ENCODE measurements around the gene TMEM92.
"Not testable (repeated sequence)": the region's sequence is repeated elsewhere in the genome, so short reads cannot be mapped to it uniquely, and the experiment has no call there.

The TMEM92 gene

GRCh38 chr17:50276588-50277356 is 2.5 kb downstream of the TMEM92 start:
- DNase-seq: peak; percentile 48

GRCh38 chr17:50277357-50277754 is 3.1 kb downstream of the TMEM92 start:
- DNase-seq: peak; percentile 47

GRCh38 chr17:50278526-50279180 is 4.4 kb downstream of the TMEM92 start:
- DNase-seq: peak; percentile 48

- DNase-seq: no peak
Observed at GRCh38 chr17:50279181-50279526, 4.9 kb downstream of the TMEM92 start.

- DNase-seq: no peak
Observed at GRCh38 chr17:50279639-50280038, 5.4 kb downstream of the TMEM92 start.

- no peak for DNase-seq
Observed at GRCh38 chr17:50280068-50280467, 5.8 kb downstream of the TMEM92 start.

DNA sequence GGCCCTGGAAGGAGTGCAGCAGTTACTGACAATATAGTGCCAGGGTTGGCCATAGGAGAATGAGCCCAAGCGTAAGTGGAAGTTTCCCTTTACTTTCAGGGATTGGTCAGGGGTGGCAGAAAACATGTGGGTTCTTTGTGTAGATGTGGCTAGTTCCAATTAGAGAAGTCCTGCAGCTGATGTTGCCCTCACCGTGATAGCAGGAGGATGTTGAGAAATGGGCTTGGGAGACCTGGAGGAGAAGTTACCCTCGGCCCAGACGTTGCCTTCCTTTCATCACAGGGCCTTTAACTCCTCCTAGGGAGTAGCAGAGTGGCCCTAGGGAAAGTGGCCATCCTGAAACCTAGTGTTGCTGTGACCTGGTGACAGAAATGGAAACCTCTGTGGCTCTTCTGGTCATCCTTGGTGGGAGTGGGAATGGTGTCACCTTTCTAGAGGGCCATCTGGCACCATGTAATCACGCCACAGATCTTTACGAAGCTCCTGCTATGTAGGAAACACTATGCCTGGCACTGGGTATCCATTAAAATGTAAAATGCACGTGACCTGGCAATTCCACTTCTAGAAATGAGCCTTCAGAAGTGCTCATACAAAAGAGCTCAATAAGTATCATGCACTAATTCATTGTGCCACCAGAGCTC is 6.7 kb downstream of the TMEM92 start:
- no peak for DNase-seq

DNA sequence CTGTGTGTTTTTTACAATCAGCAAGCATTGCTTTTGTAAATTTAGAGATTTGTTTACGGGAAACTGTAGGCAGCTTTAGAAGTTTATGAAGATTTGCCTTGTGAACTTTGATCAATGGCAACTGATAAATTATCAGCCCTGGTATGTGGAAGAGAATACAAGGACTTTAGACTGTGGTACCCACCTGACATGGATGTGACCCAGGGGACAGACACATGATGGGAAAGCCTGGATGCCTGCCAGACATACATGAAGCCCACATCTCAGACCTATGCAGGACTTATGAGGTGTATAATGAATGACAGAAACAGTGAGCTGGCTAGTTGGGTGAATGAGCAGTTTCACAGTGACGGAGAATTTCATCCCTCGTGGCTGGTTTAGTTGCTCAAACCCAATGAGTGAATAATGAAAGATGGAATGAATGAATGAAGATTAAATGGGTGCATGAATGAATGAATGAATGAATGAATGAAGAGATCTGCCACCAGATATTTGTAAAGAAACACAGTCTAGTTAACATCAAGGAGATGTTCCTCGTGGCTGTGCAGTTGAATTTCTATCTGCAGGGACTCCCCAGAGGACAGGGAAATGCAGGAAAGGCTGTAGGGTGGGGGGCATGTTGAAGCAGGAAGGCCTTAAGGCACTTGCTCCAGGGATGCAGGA is 7.6 kb downstream of the TMEM92 start:
- no peak for DNase-seq

GRCh38 chr17:50283246-50283645 is 9.0 kb downstream of the TMEM92 start:
- DNase-seq: no peak

DNA sequence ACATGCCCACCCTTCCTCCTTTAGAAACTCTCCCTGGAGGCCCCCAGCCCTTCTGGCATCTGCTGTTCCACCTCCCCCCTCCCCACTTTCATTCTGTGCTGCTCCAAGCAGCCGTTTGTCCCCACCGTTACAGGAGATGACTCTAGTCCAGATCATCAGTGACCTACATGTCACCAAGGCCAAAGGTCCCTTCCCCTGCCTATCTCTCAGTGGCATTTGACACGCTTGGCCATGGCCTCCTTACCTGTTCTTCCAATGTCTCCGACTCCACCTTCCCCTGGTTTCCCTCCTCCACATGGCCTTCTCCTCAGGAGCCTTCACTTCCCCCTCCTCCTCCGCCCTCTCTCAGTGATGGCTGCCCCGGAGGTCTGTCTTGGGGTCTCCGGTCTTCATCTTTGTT is 9.4 kb downstream of the TMEM92 start:
- peak; percentile 45 for DNase-seq

GRCh38 chr17:50285941-50286340 is 11.7 kb downstream of the TMEM92 start:
- DNase-seq: no peak

DNA sequence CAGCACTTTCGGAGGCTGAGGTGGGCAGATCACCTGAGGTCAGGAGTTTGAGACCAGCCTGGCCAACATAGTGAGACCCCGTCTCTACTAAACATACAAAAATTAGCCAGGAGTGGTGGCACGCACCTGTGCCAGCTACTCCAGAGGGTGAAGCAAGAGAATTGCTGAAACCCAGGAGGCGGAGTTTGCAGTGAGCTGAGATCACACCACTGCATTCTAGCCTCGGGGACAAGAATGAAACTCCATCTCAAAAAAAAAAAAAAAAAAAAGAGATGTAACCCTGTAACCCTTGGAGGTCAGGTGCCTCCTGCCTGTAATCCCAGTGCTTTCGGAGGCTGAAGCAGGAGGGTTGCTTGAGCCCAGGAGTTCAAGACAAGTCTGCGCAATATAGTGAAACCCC is 13.0 kb downstream of the TMEM92 start:
- not testable (repeated sequence) for DNase-seq

GRCh38 chr17:50288306-50288705 is 14.0 kb downstream of the TMEM92 start:
- DNase-seq: no peak

GRCh38 chr17:50289278-50289677 is 15.0 kb downstream of the TMEM92 start:
- DNase-seq: no peak

GRCh38 chr17:50289991-50290702 is 15.9 kb downstream of the TMEM92 start:
- DNase-seq: peak; percentile 91

DNA sequence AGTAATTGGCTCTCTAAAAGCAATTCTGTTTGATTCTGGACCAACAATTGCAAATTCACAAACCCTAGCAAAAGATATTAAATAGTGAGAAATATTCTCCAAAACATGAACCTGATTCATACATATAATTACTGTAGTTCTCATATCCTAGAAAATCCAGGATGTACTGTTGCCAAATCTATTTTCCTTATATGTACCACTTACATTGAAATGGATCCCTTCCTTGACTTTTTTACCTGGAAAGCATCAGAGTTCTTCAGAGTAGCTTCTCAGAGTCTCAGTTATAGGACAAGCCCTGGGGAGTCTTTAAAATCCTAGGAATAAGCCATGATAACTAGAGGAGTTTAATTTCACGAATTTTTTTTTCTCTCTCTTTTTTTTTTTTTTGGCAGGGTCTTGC is 16.7 kb downstream of the TMEM92 start:
- no peak for DNase-seq

GRCh38 chr17:50292465-50292864 is 18.2 kb downstream of the TMEM92 start:
- DNase-seq: no peak

GRCh38 chr17:50295021-50295420 is 20.8 kb downstream of the TMEM92 start:
- DNase-seq: no peak

DNA sequence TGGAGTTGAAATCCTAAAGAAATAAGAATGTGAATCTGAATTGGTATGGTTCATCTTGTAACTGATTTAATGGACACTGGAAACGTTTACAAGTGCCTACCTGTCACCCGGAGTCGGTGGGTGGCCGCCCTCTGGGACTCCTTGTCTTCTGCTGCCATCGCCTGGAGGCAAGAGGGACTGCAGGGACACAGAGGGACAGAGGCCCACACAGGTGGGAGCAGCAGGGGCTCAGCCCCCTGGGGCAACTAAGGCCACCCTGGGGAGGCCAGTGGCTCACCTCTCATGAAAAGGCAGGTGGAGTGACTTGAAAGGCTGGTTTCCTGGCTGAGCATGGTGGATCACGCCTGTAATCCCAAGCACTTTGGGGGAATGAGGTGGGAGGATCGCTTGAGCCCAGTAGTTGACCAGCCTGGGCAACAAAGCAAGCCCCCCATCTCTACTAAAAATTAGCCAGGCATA is 23.2 kb downstream of the TMEM92 start:
- peak; percentile 94 for DNase-seq

- peak; percentile 71 for DNase-seq
Observed at GRCh38 chr17:50298018-50298417, 23.8 kb downstream of the TMEM92 start.

GRCh38 chr17:50299776-50300175 is 25.5 kb downstream of the TMEM92 start:
- no peak for DNase-seq

DNA sequence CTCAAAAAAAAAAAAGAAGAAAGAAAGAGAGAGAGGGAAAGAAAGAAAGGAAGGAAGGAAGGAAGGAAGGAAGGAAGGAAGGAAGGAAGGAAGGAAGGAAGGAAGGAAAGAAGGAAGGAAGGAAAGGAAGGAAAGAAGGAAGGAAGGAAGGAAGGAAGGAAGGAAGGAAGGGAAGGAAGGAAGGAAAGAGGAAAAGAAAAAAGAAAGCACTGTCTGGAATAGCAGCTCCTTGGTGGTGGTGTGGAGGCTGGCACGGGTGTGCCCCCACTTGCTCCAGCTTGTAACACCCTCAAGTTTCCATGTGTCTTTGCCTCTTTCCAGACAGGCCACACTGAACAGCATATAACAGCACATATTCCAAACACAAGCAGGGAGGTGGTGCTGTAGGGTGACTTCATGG is 26.6 kb downstream of the TMEM92 start:
- not testable (repeated sequence) for DNase-seq
